Measurements from ENCODE around the gene ADGRV1.

ADGRV1 gene

GRCh38 chr5:91119981-91120850 lies 561.6 kb downstream of the ADGRV1 start:
- DNase-seq (ENCODE audit: low spot score) = no peak
- Histone ChIP-seq H3K27ac (peak overlapping the region in 1 of 2 donors; percentile 76), H3K4me3 (no peak overlapping the region)
- no peak for TF ChIP-seq CTCF (IDR thresholded peaks at IDR 0.05)

- TF ChIP-seq CTCF (IDR thresholded peaks at IDR 0.05) = no peak
- H3K4me3 ChIP-seq = no peak overlapping the region
- peak overlapping the region; percentile 34 to 76 for H3K27ac ChIP-seq
- no peak for DNase-seq (ENCODE audit: low spot score)
Measured at GRCh38 chr5:91121347-91121993, 562.9 kb downstream of the ADGRV1 start.

GRCh38 chr5:91122651-91123050 lies 564.1 kb downstream of the ADGRV1 start:
- TF ChIP-seq CTCF (IDR thresholded peaks at IDR 0.05) = no peak
- no peak overlapping the region for H3K4me3 ChIP-seq
- no peak for DNase-seq (ENCODE audit: low spot score)
- peak overlapping the region; percentile 34 to 75 for H3K27ac ChIP-seq

- peak overlapping the region; percentile 34 to 75 for H3K27ac ChIP-seq
- no peak for TF ChIP-seq CTCF (IDR thresholded peaks at IDR 0.05)
- DNase-seq (ENCODE audit: low spot score) = no peak
- H3K4me3 ChIP-seq = no peak overlapping the region
Measured at GRCh38 chr5:91123291-91123690, 564.7 kb downstream of the ADGRV1 start.

GRCh38 chr5:91123901-91124300 lies 565.3 kb downstream of the ADGRV1 start:
- TF ChIP-seq CTCF (IDR thresholded peaks at IDR 0.05) = no peak
- H3K4me3 ChIP-seq = no peak overlapping the region
- H3K27ac ChIP-seq = peak overlapping the region in 1 of 2 donors; percentile 75

GRCh38 chr5:91125916-91126315 lies 567.3 kb downstream of the ADGRV1 start:
- no peak for TF ChIP-seq CTCF (IDR thresholded peaks at IDR 0.05)
- Histone ChIP-seq H3K4me3 (no peak overlapping the region), H3K27ac (peak overlapping the region; percentile 56 to 79)
- DNase-seq (ENCODE audit: low spot score) = no peak

More at GRCh38 chr5:91123901-91124300, 565.3 kb downstream of the ADGRV1 start:
- no peak for DNase-seq (ENCODE audit: low spot score)
